ENCODE measurements around the gene TSR2. TPM values are rescaled to one million over a fixed set of nuclear protein-coding genes. Genes with fewer than 3 reads are reported as not detected.
"Not testable (repeated sequence)": the region's sequence is repeated elsewhere in the genome, so short reads cannot be mapped to it uniquely, and the experiment has no call there.

TSR2 gene
- total RNA-seq, 1 donor from 2014 or later: 17.2 TPM

DNA sequence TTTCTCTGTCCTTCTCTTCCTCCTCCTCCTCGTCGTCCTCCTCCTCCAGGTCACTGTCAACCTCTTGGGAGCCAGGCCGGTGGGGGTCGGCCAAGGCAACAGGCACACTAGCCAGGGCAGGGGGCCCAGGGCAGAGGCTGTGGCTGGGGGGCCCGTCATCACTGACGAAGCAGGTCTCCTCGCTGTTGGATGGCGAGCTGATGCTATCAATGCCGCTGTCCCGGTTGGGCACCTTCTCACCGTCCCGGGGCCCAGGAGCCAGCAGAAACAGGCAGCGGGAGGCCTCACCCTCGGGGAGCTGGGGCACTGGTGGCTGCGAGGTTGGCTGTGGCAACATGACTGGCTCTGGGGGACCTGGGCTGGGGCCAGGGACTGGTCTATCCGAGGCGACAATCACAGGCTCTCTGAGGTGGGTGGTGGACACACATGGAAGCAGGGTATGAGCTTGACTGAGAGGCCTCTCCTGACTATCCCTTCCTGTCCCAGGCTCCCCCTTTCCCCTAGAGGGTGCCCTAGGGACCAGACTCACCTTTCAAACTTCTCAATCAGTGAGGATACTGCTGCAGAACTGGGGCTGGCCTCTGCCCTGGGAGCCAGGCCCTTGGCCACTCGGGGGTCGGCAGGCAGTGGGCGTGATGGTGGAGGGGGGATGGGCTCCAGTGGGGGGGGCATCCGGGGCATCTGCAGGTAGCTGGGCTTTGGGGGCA is 30.0 kb downstream of the TSR2 start:
- no peak for DNase-seq (ENCODE audit: extremely low read depth, low read depth, low spot score)

DNA sequence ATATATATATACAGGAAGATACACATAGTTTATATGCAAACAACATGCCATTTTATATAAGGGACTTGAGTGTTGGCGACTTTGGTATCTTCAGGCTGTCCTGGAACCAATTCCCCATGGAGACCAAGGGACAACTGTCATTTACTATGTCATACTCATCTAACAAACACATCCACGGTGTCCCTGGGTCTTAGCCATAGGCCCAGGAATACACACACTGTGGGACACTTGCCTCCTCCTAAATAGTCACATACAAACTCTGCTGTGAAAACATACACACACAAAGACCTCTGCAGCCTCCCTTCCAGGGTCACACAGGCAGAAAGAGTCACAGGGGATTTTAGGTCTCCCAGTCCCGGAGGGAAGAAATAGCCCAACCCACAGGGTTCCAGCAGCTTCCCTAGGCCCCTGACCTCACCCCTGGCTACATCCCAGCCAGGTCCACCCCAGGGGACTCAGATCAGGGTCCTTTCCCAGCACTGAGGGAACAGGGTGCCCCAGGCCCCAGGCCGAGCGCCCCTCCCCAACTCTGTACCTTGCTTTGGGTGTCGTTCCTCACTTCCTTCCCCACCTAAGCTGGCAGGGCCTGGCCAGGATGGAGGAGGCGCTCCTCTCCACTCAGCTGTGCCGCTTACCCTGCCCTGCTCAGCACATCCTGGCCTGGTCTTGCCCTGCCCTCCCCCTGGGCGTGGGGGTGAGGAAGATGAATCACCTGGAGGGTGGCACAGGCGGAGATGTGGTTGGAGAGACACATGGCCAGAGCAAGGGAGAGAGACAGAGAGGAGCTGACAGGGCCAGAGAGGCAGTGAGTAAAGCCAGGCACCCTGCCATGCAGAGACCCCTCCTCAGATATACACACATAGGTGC is 34.0 kb downstream of the TSR2 start:
- DNase-seq (ENCODE audit: extremely low read depth, low read depth, low spot score): no peak

DNA sequence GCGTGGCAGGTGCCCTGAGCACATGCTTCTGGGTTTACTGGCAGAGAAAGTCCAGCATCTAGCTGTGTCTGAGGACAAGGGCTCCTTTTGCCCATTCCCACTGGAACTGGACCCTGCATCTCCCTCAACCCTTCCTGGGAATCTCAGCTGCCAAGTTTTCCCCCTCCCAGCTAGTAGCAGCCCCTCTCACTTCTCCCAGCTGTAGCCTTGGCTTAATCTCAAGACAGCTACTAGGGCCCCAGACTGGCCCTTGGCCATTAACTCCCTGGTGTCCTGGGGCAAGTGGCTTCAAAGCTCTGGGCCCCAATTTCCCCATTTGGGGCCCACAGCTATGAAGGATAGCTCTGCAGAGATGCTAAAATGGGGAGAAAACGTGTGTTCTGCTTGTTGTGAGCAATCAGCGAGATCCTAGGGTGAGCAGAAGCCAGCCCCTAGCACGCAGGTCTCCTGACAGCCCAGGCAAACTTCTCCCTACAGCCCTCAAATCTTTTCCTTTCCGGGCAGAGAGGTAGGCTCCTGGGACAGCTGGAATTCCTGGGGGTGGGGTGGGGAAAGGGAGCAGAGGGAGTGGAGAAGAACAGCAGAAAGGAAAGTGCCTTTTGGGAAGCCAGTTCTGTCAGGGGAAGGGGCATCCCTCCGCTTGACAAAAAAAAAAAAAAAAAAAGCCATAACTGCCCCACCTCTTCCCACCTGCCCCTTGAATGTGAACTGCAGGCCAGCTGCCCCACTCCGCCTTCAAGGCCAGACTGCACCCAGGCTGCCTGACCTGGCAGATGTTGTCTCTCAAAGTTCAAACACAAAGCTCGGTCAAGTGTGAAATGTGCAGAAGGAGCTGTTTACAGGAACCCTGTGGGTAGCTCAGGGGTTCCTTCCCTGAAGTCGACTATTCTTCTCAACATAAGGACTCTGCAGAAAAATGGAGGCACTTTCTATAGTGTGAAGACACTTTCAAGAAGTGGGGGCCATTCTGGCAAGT is 39.2 kb downstream of the TSR2 start:
- DNase-seq (ENCODE audit: extremely low read depth, low read depth, low spot score): no peak

DNA sequence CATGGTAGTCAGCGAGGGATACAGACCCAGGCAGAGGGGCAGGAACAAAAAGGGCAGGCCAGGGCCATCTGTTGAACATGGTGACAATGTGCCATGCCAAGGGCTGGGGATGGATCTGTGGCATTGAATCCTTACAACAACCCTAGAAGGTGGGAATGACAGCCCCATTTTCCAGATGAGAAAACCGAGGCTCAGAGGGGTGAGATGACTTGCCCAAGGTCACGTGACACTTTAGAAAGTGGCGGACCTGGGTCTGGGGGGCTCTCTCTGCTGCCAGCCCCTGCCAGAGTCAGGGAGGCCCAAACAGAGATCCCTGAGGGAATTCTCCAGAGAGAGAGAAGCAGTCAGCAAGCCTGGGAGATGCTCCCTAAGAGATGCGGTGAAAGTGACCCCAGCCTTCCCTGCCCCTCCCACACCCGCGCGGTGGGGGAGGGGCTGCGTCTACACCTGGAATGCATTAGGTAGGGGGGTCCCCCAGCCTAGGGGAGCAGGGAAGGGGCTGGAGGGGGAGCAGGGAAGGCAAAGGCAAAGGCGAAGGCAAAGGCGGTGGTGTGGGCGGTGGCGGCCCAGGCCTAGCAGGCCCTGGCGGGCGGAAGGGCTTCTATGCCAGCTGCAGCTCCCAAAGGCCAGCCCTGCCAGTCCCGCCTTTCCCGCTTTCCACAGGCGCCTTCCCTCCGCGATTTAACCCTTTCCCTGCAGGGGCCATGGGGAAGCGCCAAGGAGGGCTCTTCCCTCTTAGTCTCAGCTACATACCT is 42.8 kb downstream of the TSR2 start:
- DNase-seq (ENCODE audit: extremely low read depth, low read depth, low spot score): no peak

DNA sequence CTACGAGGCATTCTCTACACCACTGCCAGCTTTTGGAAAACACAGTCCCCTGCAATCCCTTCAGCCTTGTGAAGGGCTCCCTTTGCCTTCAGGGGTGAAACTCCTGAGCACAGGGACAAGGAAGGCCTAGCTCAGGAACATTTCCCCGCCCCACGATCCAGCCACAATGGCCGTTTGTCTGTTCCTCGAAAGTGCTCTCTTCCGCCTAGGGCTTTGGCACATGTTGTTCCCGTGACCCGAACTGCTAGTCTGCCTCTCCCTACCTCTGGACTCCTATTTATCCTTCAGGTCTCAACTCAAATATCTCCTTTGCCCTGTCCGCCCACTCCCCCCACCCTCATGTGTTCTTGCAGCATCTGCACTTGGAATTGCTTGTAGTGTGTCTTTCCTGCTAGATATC is 43.7 kb downstream of the TSR2 start:
- no peak for DNase-seq (ENCODE audit: extremely low read depth, low read depth, low spot score)

DNA sequence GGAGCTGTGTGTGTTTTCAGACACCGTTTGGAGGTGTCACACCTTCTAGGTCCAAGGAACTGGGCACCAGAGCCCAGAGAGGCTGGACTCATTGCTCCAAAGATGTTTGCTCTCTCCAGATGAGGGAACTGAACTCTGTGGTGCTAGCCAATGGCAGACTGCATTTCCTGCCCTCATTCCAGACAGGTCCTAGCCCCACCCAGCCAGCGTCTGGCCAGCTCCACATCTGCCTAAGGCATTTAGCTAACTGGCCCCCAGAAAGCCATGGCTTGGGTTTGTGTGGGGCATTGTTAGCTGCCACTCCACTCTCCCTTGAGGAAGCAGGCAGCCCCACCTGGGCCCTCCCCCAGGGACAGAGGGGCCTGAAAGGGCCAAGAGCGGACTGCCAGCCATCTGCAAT is 44.5 kb downstream of the TSR2 start:
- DNase-seq (ENCODE audit: extremely low read depth, low read depth, low spot score): no peak

DNA sequence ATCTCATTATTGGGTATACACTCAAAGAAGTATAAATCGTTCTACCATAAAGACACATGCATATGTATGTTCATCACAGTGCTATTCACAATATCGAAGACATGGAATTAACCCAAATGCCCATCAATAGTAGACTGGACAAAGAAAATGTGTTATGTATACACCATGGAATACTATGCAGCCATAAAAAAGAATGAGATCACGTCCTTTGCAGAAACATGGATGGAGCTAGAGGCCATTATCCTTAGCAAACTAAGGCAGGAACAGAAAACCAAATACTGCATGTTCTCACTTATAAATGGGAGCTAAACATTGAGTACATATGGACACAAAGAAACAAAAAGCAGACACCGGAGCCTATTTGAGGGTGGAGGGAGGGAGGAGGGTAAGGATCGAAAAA is 49.6 kb downstream of the TSR2 start:
- DNase-seq (ENCODE audit: extremely low read depth, low read depth, low spot score): not testable (repeated sequence)

DNA sequence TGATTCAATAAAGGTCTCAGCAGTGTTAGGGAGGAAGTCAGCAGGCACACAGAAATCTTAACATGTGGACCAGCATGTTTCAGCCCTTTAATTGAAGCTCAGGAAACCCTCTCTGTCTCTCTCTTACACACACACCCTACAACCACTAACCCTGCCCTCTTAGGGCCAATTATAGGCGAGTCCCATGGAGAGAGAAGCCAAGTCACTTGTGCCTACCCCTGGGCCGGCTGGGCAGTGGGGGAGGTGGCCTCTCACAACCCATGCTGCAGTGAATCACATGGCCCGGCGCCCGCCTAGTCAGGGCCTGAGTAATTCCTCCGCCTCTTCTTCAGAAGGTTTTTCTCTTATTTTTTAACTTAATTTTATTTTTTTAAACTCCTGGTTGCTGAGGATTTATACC is 52.1 kb downstream of the TSR2 start:
- DNase-seq (ENCODE audit: extremely low read depth, low read depth, low spot score): no peak

DNA sequence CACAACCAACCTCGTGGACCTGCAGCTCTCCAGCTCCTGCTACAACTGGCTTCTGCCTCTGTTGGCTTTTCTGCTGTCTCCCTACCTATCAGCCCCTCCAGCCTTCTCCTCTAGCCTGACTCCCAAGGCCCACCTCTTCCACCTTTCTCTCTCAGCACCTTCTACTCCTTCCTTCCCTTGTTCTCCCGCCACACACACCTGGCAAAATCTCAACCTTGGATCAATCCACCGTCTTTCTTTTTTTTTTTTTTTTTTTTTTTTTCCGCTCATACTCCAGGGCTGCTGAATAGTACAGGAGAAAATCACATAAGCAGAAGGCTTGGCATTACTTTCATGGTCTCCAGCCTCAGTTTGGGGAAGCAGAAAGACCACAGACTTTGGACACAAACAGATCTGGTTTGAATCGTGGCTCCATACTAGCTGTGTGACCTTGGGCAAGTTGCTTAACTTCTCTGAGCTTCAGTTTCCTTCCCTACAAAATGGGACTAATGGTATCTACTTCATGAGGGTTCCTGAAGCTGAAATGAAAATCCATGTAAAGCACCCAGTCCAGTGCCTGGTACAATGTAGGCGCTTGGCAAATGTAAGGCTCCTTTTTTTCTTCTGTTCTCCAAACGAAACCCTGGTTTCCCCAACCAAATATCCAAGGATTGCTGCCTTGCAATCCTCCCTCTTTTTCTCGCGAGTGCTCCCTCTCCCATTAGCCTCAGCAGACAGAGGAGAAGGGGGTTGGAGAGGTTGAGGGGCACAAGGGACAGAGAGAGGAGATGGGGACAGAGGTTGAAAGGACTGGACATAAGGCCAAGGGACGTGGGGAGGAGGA is 54.2 kb downstream of the TSR2 start:
- DNase-seq (ENCODE audit: extremely low read depth, low read depth, low spot score): no peak

Other genes starting within 250 kb of the TSR2 start
- gene WNK3, start 82.4 kb upstream of the TSR2 start, total RNA-seq: 1.1 TPM in 2 replicates
- gene FGD1, start 55.8 kb downstream of the TSR2 start, total RNA-seq: 8.3 and 12.5 TPM in 2 replicates
- gene GNL3L, start 89.8 kb downstream of the TSR2 start, total RNA-seq: 33.3 and 39.6 TPM in 2 replicates

Measured in glomerular endothelial cell (primary cell).